AG10803 (cell line): Measurements from ENCODE around the gene QRFP.

Experiments used
- DNase-seq: peaks from one replicate; pipeline ENCODE4 v3.0.0; 2010; ENCODE audit warnings: low read depth
- H3K4me3 ChIP-seq: 2 replicates; pipeline ENCODE4 v1.5.1; 2011; ENCODE audit warnings: mild to moderate bottlenecking, low read length, control low read depth
- TF ChIP-seq, protein P1 (sequence below): conservative IDR thresholded peaks from 2 replicates; pipeline ENCODE4 v1.5.1; 2011; ENCODE audit warnings: mild to moderate bottlenecking, low read length, control low read depth, inconsistent platforms

The QRFP gene

DNA sequence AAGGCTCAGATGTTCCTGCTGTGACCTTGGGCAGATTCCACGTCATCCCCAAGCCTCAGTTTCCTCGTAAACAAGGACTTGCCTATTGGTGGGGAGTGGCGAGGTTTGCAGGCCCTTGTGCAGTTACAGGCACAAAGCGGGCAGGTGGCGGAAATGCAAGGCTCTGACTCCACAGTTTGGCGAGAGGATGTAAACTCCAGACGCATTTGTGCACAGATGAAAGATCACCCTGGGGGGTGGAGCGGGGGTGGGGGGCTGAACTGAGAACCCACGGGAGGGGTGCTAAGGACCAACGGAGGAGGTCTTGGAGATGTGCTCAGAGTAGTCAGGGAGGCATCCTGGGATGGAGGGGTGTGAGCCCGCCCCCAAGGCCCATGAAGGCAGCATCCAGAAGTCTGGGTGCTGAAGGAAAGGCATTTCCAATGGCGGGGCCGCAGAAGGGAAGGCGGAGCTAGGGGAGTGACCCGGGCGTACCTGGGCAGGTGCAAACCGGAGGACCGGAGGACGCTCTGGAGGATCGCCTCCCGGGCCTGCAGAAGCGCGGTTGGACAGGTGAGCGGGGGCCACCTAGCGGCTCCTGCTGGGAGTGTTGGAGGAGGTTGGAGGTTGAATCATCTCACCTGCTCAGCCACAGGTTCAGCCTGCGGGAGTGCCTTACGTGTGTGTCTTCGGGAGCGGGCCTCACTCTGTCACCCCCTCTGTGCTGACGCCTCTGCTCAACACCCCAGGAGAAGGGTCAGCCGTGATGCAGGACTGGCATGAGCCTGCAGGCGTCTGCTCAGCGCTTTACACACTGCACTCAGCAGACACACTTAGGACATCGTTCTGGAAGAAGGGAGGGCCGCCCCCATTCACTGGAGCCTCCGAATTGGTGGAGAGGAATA, 44.3 kb upstream of the QRFP start:
- no peak overlapping the region for H3K4me3 ChIP-seq
- TF ChIP-seq, protein P1, sequence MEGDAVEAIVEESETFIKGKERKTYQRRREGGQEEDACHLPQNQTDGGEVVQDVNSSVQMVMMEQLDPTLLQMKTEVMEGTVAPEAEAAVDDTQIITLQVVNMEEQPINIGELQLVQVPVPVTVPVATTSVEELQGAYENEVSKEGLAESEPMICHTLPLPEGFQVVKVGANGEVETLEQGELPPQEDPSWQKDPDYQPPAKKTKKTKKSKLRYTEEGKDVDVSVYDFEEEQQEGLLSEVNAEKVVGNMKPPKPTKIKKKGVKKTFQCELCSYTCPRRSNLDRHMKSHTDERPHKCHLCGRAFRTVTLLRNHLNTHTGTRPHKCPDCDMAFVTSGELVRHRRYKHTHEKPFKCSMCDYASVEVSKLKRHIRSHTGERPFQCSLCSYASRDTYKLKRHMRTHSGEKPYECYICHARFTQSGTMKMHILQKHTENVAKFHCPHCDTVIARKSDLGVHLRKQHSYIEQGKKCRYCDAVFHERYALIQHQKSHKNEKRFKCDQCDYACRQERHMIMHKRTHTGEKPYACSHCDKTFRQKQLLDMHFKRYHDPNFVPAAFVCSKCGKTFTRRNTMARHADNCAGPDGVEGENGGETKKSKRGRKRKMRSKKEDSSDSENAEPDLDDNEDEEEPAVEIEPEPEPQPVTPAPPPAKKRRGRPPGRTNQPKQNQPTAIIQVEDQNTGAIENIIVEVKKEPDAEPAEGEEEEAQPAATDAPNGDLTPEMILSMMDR: peak; percentile 72
- no peak for DNase-seq

DNA sequence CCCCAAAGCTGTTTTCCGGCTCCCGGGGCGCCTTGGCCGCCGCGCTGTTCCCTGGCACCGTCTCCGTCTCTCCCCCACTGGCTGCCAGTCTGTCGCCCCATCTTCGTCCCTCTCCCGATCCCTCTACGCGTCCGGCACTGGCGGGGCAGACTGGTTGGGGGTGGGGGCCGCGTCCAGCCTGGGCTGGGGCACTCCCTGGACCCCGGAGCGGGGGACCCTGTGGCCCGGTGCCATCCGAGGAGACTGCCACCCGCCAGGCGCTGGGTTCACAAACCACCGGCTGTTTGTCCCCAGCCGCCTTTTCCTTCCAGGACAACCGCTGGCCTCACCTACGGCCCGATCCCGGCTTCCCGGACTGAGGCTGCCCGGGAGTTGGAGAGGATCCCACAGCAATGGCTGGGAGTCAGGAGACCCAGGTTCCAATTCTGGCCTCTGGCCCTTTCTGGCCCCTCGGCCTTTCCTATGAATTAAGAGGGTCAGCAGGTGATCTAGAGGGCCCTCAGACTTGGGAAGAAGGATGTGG, 43.5 kb upstream of the QRFP start:
- no peak overlapping the region for H3K4me3 ChIP-seq
- TF ChIP-seq, protein P1: no peak
- no peak for DNase-seq

DNA sequence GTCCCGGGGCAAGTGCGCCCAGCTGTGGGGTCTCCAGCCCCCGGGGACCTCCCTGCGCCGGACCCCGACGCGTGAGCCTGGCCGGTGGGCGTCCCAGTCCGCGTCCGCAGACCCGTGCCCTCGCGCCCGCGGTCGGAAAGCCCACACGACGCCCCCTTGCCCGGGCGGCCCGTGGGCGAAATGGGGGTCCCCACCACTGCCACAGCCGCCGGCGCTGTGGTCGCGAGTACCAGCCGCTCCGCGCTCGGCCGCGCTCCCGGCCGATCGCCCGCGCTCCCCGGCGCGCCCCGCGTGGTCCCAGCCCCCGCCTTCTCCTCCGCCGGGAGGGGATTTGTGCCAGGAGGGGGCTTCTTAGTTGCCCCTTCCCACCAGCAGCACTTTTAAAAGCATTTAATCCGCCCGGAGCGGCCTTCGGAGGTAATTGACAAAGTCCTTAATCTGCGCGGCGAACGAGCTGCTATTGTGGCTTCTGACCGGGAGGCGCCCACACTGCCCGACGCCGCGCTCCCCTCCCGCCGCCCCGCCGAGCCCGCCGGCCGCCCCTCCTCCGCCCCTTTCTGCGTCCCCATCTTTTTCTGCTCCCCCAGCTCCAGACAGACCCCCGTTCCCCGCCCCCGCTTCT, 42.9 kb upstream of the QRFP start:
- DNase-seq: no peak
- TF ChIP-seq, protein P1: no peak
- H3K4me3 ChIP-seq: peak overlapping the region; percentile 55

DNA sequence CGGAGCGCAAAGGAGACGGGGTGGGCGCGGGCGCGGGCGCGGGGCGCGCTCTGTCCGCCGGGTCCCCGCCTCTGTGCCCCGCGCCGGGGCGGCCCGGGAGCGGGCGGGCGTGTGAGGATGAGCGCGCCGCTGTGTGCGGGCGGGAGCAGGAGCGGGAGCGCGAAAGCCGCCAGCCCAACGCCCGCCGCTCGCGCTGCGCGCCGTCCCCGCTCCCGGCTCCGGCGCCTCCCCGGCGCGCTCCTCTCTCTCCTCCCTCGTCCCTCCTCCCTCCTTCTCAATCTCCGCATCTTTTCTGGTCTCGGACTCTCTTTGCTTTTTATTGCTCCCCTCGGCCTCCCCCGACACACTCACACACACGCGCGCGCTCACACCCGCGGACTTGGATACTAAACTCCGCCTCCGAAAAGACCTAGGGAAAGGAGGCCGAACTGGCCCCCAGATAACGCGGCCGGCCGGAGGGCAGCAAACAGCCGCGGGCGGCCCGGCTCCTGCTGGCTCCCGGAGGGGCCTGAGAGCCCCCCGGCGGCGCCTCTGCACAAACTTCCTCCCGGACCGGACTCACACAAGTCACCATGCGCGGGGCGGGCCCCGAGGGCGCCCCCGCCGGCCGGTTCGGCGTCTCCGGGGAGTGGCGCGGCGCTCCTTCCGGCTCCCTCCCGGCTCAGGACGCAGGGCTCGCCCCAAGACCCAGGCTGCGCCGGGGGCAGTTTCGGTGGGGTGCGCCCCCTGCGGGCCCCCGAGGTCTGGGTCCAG, 42.2 kb upstream of the QRFP start, which contains the start of gene FIBCD1:
Gene FIBCD1 (minus strand): TSS at position 596 of the 753 bp plus-strand sequence. CDS start 640 bp downstream, outside the sequence.
- H3K4me3 ChIP-seq: peak within 1 kb of the TSS; percentile 55
- TF ChIP-seq, protein P1: peak; percentile 12; the same call in 1 of the 2 replicates
- peak; percentile 42 for DNase-seq

DNA sequence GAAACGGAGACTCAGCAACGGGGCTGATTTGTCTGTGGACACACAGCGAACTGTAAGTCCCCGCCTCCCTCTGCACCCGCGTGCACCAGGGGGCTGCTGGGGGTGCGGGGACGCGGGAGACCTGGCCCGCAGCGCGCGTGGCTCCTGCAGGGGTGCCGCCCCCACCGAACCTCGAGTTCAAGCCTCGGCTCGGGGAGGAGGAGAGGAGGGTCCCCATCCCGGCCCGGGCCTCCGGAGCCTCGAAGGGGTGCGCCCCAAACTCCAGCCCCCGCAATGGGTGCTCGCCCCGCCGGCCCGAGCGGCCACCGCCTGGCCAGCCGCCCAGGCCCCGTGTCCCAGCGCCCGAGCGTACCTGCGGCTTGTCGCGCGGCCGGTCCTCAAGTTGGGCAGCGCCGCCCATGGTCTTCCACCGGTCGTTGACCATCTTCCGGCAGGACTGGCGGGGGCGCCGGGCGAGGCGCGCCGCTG, 41.6 kb upstream of the QRFP start:
- DNase-seq: no peak
- H3K4me3 ChIP-seq: peak overlapping the region; percentile 12; the same call in 1 of the 2 replicates
- TF ChIP-seq, protein P1: no peak

DNA sequence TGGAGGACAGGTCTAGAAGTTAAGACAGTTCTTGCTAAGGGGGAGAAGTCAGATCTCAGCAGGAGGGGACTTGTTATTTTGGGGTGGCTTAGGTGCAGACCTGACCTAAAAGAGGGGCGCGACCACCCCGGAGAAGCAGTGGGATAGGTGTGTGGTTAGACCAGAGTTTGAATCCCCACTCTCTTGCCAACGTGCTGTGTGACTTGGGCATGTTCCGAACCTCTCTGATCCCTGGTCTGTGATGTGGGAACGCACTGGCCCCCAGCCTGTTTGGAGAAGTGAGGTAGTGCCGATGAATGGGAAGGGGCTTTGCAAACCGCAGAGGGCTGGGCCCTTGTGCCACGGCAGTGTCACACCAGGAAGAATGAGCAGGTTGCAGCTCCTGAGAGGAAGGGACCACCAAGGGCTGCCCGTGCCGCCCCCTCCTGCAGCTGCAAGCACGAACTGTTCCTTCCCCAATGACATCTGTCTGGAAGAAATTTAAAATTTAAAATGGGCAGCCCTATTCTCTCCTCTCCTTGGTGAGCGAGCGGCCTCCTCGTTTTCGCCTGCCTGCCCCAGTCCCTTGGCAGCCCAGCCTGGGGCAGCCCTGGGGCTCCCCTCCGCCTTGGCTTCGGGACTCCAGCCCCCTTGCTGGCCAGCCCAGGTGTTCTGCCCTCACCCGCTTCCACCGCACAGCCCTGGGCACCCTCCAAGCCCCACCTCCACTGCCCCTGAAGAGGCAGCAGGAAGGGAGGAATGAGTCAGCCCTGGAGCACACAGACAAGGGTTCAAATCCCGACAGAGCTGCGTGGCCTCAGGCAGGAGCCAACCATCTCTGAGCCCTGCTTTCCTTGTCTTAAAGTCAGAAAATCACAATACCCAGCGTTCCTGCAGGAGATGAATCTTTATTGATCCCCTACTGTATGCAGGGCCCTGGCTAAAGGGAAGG, 40.8 kb upstream of the QRFP start:
- TF ChIP-seq, protein P1: no peak
- no peak for DNase-seq
- H3K4me3 ChIP-seq: no peak overlapping the region
